Fibroblast of villous mesenchyme (primary cell): ENCODE measurements around the gene PLAU. TPM values are rescaled to one million over a fixed set of nuclear protein-coding genes. Genes with fewer than 3 reads are reported as not detected.
A peak's percentile ranks its signal among the peaks of the same experiment; 100 is the strongest.
"Not testable (repeated sequence)": the region's sequence is repeated elsewhere in the genome, so short reads cannot be mapped to it uniquely, and the experiment has no call there.

Source experiments
- DNase-seq: peaks from one replicate; pipeline ENCODE4 v3.0.0-alpha.2; 2010; ENCODE audit warnings: low read depth
- H3K4me3 ChIP-seq: 2 replicates; pipeline ENCODE4 v1.5.1; 2011; ENCODE audit warnings: low read depth, mild to moderate bottlenecking, low read length
- CTCF ChIP-seq: IDR thresholded peaks from 2 replicates; pipeline ENCODE4 v1.5.1; 2012; ENCODE audit warnings: low read depth, mild to moderate bottlenecking, low read length; ENCODE audit not compliant: insufficient read depth
- total RNA-seq: library from RNA; depleted of rRNA; stranded (reverse); fragments of >200 nt; gene quantifications from 2 replicates; pipeline ENCODE4 v1.2.3, GENCODE V29; 2012

The PLAU gene
- total RNA-seq, 1 donor: 104 TPM

- H3K4me3 ChIP-seq: no peak overlapping the region
- no peak for TF ChIP-seq CTCF
- no peak for DNase-seq
Measured at GRCh38 chr10:73955719-73956118, 44.8 kb downstream of the PLAU start.

GRCh38 chr10:73956476-73957359, 45.8 kb downstream of the PLAU start:
- no peak overlapping the region for H3K4me3 ChIP-seq
- DNase-seq: peak; percentile 77
- TF ChIP-seq CTCF: no peak

- peak; percentile 84 for DNase-seq
- TF ChIP-seq CTCF: no peak
- no peak overlapping the region for H3K4me3 ChIP-seq
Measured at GRCh38 chr10:73959484-73960243, 48.7 kb downstream of the PLAU start.

- DNase-seq: no peak
- no peak for TF ChIP-seq CTCF
- H3K4me3 ChIP-seq: no peak overlapping the region
Measured at GRCh38 chr10:73962386-73962785, 51.5 kb downstream of the PLAU start.

GRCh38 chr10:73963533-73963932, 52.6 kb downstream of the PLAU start:
- not testable (repeated sequence) for DNase-seq, H3K4me3 ChIP-seq

- no peak for TF ChIP-seq CTCF
- H3K4me3 ChIP-seq: no peak overlapping the region
- no peak for DNase-seq
Measured at GRCh38 chr10:73964743-73965142, 53.8 kb downstream of the PLAU start.

GRCh38 chr10:73965267-73965889, 54.4 kb downstream of the PLAU start:
- not testable (repeated sequence) for DNase-seq

More at GRCh38 chr10:73965267-73965889, 54.4 kb downstream of the PLAU start:
- H3K4me3 ChIP-seq: not testable (repeated sequence)
